Colonic mucosa (tissue), 4 donors: Measurements from ENCODE around the gene TRABD2B. TPM values are rescaled to one million over a fixed set of nuclear protein-coding genes. Genes with fewer than 3 reads are reported as not detected.

ENCODE experiments used
- DNase-seq: peaks from one replicate; pipeline ENCODE4 v3.0.0-alpha.2; 2020
- H3K27ac ChIP-seq: fragments of 200-600 bp; one replicate; pipeline ENCODE4 v1.8.0; 2021
- H3K27me3 ChIP-seq: fragments of 200-600 bp; one replicate; pipeline ENCODE4 v1.8.0; 2021
- H3K36me3 ChIP-seq: fragments of 200-600 bp; one replicate; pipeline ENCODE4 v1.8.0; 2021
- H3K4me1 ChIP-seq: fragments of 200-600 bp; one replicate; pipeline ENCODE4 v1.8.0; 2021; ENCODE audit warnings: mild to moderate bottlenecking
- H3K4me3 ChIP-seq: fragments of 200-600 bp; one replicate; pipeline ENCODE4 v1.8.0; 2021
- H3K9ac ChIP-seq, 2 donors: one replicate each; pipeline ENCODE4 v1.7.0; 2013; ENCODE audit warnings: control low read depth in 2 of 2, low read depth in 2 of 2, low read length in 2 of 2
- H3K9me3 ChIP-seq: fragments of 200-600 bp; one replicate; pipeline ENCODE4 v1.8.0; 2021
- intact Hi-C: fragments of 100-400 bp; cut with DNase I; formaldehyde crosslinking; loops from one replicate; pipeline ENCODE4 v1.14.1; 2022
- total RNA-seq, 2 donors: library from RNA; stranded (reverse); fragmentation: NEBNext Ultra II Directional in 1 of 2; extraction: Animal tissue kit (Norgen Biotek cat#: 25700) in 1 of 2; gene quantifications; one replicate each; pipeline ENCODE4 v1.2.1, GENCODE V29; 2021
- TF ChIP-seq, protein P1 (sequence below): fragments of 200-600 bp; IDR thresholded peaks from one replicate; pipeline ENCODE4 v1.8.0; 2022; ENCODE audit warnings: antibody characterized with exemption, mild to moderate bottlenecking
- donor health status: healthy.
- donor health status: DM: no; HTN: no; CAD: no.
- donor health status: DM: no; HTN: no; CAD: no.

The TRABD2B gene
- total RNA-seq, 2 donors from 2014 or later, result 0.42 to 0.77 TPM

DNA sequence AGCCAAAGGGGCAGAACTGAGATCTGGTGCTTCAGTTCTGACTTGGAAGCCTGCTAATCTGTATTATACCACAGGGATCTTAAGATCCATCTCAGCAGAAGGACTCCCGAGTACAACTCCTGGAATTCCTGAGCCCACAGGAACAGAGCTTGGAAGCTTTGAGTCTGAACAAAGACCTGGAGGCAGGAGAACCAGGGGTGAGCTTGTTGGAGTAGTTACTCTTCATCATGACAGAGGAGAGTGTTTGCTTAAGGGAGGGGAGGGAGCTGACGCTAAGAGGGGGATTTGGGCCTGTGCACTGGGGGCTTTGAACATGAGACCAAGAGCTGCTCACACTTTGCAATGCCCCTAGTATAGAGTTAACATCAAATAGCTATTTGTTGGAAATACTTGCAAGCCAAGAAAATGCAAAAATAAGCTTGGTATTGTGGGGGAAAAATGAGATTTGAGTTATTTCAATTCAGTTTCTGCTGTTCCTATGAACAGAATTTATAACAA is 41.1 kb upstream of the TRABD2B start:
- H3K4me1 ChIP-seq, result no peaks in the 10 kb centered on the region
- no peak overlapping the region for H3K4me3 ChIP-seq
- TF ChIP-seq, protein P1, sequence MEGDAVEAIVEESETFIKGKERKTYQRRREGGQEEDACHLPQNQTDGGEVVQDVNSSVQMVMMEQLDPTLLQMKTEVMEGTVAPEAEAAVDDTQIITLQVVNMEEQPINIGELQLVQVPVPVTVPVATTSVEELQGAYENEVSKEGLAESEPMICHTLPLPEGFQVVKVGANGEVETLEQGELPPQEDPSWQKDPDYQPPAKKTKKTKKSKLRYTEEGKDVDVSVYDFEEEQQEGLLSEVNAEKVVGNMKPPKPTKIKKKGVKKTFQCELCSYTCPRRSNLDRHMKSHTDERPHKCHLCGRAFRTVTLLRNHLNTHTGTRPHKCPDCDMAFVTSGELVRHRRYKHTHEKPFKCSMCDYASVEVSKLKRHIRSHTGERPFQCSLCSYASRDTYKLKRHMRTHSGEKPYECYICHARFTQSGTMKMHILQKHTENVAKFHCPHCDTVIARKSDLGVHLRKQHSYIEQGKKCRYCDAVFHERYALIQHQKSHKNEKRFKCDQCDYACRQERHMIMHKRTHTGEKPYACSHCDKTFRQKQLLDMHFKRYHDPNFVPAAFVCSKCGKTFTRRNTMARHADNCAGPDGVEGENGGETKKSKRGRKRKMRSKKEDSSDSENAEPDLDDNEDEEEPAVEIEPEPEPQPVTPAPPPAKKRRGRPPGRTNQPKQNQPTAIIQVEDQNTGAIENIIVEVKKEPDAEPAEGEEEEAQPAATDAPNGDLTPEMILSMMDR, result no peak
- intact Hi-C loops, result no loop called here
- H3K27ac ChIP-seq, result no peak overlapping the region
- H3K27me3 ChIP-seq, result no peaks in the 10 kb centered on the region
- no peak overlapping the region for H3K9ac ChIP-seq
- no peaks in the 10 kb centered on the region for H3K9me3 ChIP-seq
- no peaks in the 10 kb centered on the region for H3K36me3 ChIP-seq
- no peak for DNase-seq

DNA sequence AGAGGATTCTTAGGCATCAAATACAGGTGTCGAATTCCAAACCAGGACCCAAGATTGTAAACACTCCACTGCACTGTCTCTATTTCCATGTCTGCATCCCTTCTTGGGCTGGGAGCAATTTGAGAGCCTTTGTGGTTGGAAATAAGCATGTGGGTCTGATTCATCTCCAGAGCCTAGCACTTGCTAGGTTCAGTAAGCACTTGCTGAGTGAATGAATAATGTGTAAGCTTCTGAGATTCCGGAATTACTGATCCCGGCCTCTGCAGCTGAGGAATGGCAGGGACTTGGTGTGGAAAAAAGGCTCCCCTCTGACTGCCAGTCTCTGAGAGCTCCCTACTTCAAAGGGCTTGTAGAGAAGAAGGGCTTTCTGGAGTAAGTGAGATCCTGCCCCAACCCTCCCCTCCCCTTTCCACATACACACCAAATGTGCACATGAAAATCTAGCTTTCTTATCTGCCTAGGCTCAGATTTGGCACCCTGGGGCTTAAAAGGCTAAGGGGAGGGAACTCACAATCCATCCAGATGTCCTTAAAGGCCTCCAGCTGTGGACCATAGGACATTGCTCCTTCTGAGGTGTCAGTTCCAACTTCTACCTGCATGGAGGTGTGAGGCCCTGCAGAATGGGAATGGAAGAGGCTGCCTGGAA is 39.6 kb upstream of the TRABD2B start:
- Histone ChIP-seq H3K27me3 (no peaks in the 10 kb centered on the region), H3K27ac (no peak overlapping the region), H3K4me1 (no peaks in the 10 kb centered on the region), H3K9me3 (no peaks in the 10 kb centered on the region), H3K36me3 (no peaks in the 10 kb centered on the region), H3K4me3 (no peak overlapping the region), H3K9ac (no peak overlapping the region)
- no peak for DNase-seq
- intact Hi-C loops, result no loop called here
- TF ChIP-seq, protein P1, result no peak

DNA sequence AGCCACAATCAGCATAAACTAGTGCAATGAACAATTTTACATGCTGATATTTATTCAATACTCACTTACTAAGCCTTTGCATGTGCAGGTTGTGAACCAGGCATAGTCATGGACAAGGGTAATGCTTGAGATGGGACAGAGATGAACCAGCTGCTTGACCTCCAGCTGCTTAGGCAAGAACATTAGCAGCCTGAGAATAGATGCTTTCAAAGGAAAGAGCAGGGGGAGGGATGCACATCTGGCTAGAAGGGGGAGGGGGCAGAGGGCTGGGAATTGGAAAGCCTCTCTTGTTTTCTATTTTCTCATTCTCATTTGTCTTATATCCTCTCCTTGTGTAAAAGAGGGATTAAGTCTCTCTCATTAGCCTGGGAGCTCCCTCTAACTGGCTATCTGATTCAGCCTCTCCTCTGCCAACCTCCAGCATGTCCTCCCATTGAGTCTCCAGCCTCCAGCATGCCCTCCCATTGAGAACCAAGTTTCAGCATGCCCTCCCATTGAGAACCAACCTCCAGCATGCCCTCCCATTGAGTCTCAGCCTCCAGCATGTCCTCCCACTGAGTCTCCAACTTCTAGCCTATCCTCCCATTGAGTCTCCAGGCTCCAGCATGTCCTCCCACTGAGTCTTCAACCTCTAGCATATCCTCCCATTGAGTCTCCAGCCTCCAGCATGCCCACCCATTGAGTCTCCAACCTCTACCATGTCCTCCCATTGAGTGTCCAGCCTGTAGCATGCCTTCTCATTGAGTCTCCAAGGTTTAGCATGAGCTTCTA is 38.4 kb upstream of the TRABD2B start:
- TF ChIP-seq, protein P1, result no peak
- Histone ChIP-seq H3K36me3 (no peaks in the 10 kb centered on the region), H3K9me3 (no peaks in the 10 kb centered on the region), H3K9ac (no peak overlapping the region), H3K4me3 (no peak overlapping the region), H3K27ac (no peak overlapping the region), H3K27me3 (no peaks in the 10 kb centered on the region), H3K4me1 (no peaks in the 10 kb centered on the region)
- intact Hi-C loops, result no loop called here
- DNase-seq, result no peak

DNA sequence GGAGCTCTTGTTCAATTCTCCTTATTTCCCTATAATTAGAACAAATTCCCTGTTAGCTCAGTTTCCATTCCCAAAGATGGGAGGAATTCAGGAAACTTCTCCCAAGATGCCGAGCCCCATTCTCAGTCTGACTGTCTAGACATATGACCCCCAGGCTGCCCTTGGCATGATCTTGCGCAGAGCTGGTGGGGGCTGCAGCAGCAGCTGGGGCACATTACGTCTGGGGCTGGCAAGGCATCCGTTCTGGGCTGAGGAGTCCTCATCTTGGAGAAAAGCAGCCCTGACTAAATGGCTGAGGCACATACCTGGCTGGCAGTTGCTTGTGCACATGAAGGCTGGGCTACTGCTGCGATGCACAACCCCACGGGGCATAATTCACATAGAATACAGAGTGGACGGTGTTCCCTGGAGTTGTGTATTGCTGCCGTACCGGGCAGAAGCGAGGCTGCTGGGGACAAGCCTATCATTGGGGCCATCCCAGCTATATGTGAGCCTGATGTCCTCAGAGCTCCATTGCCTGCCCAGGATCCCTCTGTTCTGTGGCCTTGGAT is 36.4 kb upstream of the TRABD2B start:
- TF ChIP-seq, protein P1, result no peak
- no peaks in the 10 kb centered on the region for H3K4me1 ChIP-seq
- intact Hi-C loops, result no loop called here

DNA sequence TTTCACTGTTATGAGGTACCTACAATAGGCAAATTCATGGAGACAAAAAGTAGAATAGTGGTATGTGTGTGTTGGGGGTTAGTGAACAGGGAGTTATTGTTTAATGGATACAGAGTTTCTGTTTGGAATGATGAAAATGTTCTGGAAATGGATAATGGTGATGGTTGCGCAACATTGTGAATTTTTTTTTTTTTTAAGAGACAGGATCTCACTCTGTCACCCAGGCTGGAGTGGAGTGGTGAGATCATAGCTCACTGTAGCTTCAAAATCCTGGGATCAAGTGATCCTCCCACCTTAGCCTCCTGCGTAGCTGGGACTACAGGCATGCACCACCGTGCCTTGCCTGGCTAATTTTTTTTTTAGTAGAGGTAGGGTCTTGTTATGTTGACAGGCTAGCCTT is 34.5 kb upstream of the TRABD2B start:
- Histone ChIP-seq H3K36me3 (no peaks in the 10 kb centered on the region), H3K4me3 (no peak overlapping the region), H3K27me3 (no peaks in the 10 kb centered on the region), H3K9ac (no peak overlapping the region), H3K27ac (no peak overlapping the region), H3K9me3 (no peaks in the 10 kb centered on the region), H3K4me1 (no peaks in the 10 kb centered on the region)
- intact Hi-C loops, result no loop called here
- no peak for DNase-seq
- TF ChIP-seq, protein P1, result no peak

More for the DNA sequence above, 36.4 kb upstream of the TRABD2B start:
- H3K4me3 ChIP-seq, result no peak overlapping the region
- H3K36me3 ChIP-seq, result no peaks in the 10 kb centered on the region
- H3K27me3 ChIP-seq, result no peaks in the 10 kb centered on the region
- H3K9ac ChIP-seq, result no peak overlapping the region
- no peaks in the 10 kb centered on the region for H3K9me3 ChIP-seq
- no peak overlapping the region for H3K27ac ChIP-seq
- no peak for DNase-seq
